Stimulated activated naive CD8-positive, alpha-beta T cell treated with anti-CD3 and anti-CD28 coated beads, Interleukin-15, amount 100 ng/mL, for 72 hours (primary cell): ENCODE results near the gene TTBK1.

Experiments
- ATAC-seq: fragments of 150-1000 bp; cut with Tn5 transposase; 2 replicates; pipeline ENCODE4 v1.10.0; 2021; ENCODE audit warnings: mild to moderate bottlenecking, moderate library complexity
- DNase-seq, 2 donors: peaks; one replicate each; pipeline ENCODE4 v3.0.0; 2021 to 2022
- H3K27ac Mint-ChIP-seq, 2 donors: one replicate each; pipeline ENCODE4 v1.8.0; 2022; ENCODE audit warnings: mild to moderate bottlenecking in 2 of 2, mixed read lengths in 2 of 2, moderate library complexity in 2 of 2
- H3K27me3 Mint-ChIP-seq: one replicate; pipeline ENCODE4 v1.8.0; 2022; ENCODE audit warnings: mixed read lengths
- H3K4me1 Mint-ChIP-seq: one replicate; pipeline ENCODE4 v1.8.0; 2022; ENCODE audit warnings: mild to moderate bottlenecking, mixed read lengths
- H3K4me3 Mint-ChIP-seq, 2 donors: one replicate each; pipeline ENCODE4 v1.8.0; 2022; ENCODE audit warnings: mild to moderate bottlenecking in 2 of 2, mixed read lengths in 2 of 2, moderate library complexity in 1 of 2
- H3K9me3 Mint-ChIP-seq, 2 donors: one replicate each; pipeline ENCODE4 v1.8.0; 2022; ENCODE audit warnings: mixed read lengths in 2 of 2

TTBK1 gene

GRCh38 chr6:43242908-43243663 is at the start of gene TTBK1:
TSS of gene TTBK1 (plus strand) at chr6:43243481. CDS start at chr6:43246661, 3,180 bp downstream.
- no peak within 1 kb of the TSS for H3K27ac Mint-ChIP-seq
- ATAC-seq (no peak), DNase-seq (peak in 1 of 2 donors; percentile 43)
- H3K9me3 Mint-ChIP-seq, result peaks cover 0 to 6% of the 10 kb centered on the region in 2 donors
- peaks cover 6% of the 10 kb centered on the region for H3K4me1 Mint-ChIP-seq
- H3K4me3 Mint-ChIP-seq, result no peak within 1 kb of the TSS
- H3K27me3 Mint-ChIP-seq, result peaks cover 17% of the 10 kb centered on the region

- Mint-ChIP-seq H3K27ac (no peak overlapping the region), H3K27me3 (no peaks in the 10 kb centered on the region)
- no peak for ATAC-seq
Measured at GRCh38 chr6:43193929-43194328, 49.4 kb upstream of the TTBK1 start.

GRCh38 chr6:43196337-43196736 is 46.9 kb upstream of the TTBK1 start:
- H3K9me3 Mint-ChIP-seq, result no peaks in the 10 kb centered on the region
- H3K27ac Mint-ChIP-seq, result peak overlapping the region in 1 of 2 donors; percentile 77
- no peak for ATAC-seq
- no peak overlapping the region for H3K4me3 Mint-ChIP-seq
- no peak for DNase-seq
- H3K4me1 Mint-ChIP-seq, result no peaks in the 10 kb centered on the region
- no peaks in the 10 kb centered on the region for H3K27me3 Mint-ChIP-seq

More at GRCh38 chr6:43193929-43194328, 49.4 kb upstream of the TTBK1 start:
- Mint-ChIP-seq H3K4me3 (no peak overlapping the region), H3K9me3 (no peaks in the 10 kb centered on the region), H3K4me1 (peaks cover 5% of the 10 kb centered on the region)
- no peak for DNase-seq

GRCh38 chr6:43199912-43200311 is 43.4 kb upstream of the TTBK1 start:
- no peak overlapping the region for H3K4me3 Mint-ChIP-seq
- no peak overlapping the region for H3K27ac Mint-ChIP-seq
- DNase-seq, result no peak
- ATAC-seq, result no peak
- H3K4me1 Mint-ChIP-seq, result no peaks in the 10 kb centered on the region
- no peaks in the 10 kb centered on the region for H3K9me3 Mint-ChIP-seq
- no peaks in the 10 kb centered on the region for H3K27me3 Mint-ChIP-seq

GRCh38 chr6:43200541-43200940 is 42.7 kb upstream of the TTBK1 start:
- Mint-ChIP-seq H3K9me3 (no peaks in the 10 kb centered on the region), H3K4me3 (no peak overlapping the region), H3K27ac (no peak overlapping the region), H3K27me3 (no peaks in the 10 kb centered on the region), H3K4me1 (no peaks in the 10 kb centered on the region)
- no peak for DNase-seq
- no peak for ATAC-seq

- Mint-ChIP-seq H3K27me3 (no peaks in the 10 kb centered on the region), H3K4me3 (no peak overlapping the region), H3K27ac (no peak overlapping the region), H3K4me1 (no peaks in the 10 kb centered on the region), H3K9me3 (no peaks in the 10 kb centered on the region)
- DNase-seq, result no peak
- no peak for ATAC-seq
Measured at GRCh38 chr6:43202451-43202850, 40.8 kb upstream of the TTBK1 start.

- Mint-ChIP-seq H3K27ac (peak overlapping the region; percentile 28 to 81), H3K9me3 (no peaks in the 10 kb centered on the region), H3K4me1 (no peaks in the 10 kb centered on the region)
Measured at GRCh38 chr6:43203029-43203717, 40.1 kb upstream of the TTBK1 start.

GRCh38 chr6:43203718-43204095 is 39.6 kb upstream of the TTBK1 start:
- no peak for ATAC-seq
- DNase-seq, result no peak
- no peaks in the 10 kb centered on the region for H3K9me3 Mint-ChIP-seq
- H3K4me3 Mint-ChIP-seq, result no peak overlapping the region
- no peaks in the 10 kb centered on the region for H3K4me1 Mint-ChIP-seq
- no peaks in the 10 kb centered on the region for H3K27me3 Mint-ChIP-seq
- no peak overlapping the region for H3K27ac Mint-ChIP-seq

More at GRCh38 chr6:43203029-43203717, 40.1 kb upstream of the TTBK1 start:
- no peak overlapping the region for H3K4me3 Mint-ChIP-seq
- DNase-seq, result no peak
- ATAC-seq, result no peak
- no peaks in the 10 kb centered on the region for H3K27me3 Mint-ChIP-seq

- H3K9me3 Mint-ChIP-seq, result no peaks in the 10 kb centered on the region
- H3K27ac Mint-ChIP-seq, result peak overlapping the region in 1 of 2 donors; percentile 10
- H3K4me3 Mint-ChIP-seq, result no peak overlapping the region
- H3K27me3 Mint-ChIP-seq, result no peaks in the 10 kb centered on the region
- H3K4me1 Mint-ChIP-seq, result no peaks in the 10 kb centered on the region
- no peak for DNase-seq
- no peak for ATAC-seq
Measured at GRCh38 chr6:43204271-43205105, 38.8 kb upstream of the TTBK1 start.

- no peak for DNase-seq
- no peak overlapping the region for H3K27ac Mint-ChIP-seq
- no peak for ATAC-seq
- no peaks in the 10 kb centered on the region for H3K4me1 Mint-ChIP-seq
- H3K27me3 Mint-ChIP-seq, result no peaks in the 10 kb centered on the region
- no peak overlapping the region for H3K4me3 Mint-ChIP-seq
- H3K9me3 Mint-ChIP-seq, result no peaks in the 10 kb centered on the region
Measured at GRCh38 chr6:43205849-43206248, 37.4 kb upstream of the TTBK1 start.

- ATAC-seq, result no peak
- no peak for DNase-seq
- no peaks in the 10 kb centered on the region for H3K27me3 Mint-ChIP-seq
- H3K27ac Mint-ChIP-seq, result no peak overlapping the region
- H3K4me1 Mint-ChIP-seq, result no peaks in the 10 kb centered on the region
- H3K4me3 Mint-ChIP-seq, result no peak overlapping the region
- H3K9me3 Mint-ChIP-seq, result no peaks in the 10 kb centered on the region
Measured at GRCh38 chr6:43207286-43207685, 36.0 kb upstream of the TTBK1 start.

- H3K4me3 Mint-ChIP-seq, result no peak overlapping the region
- ATAC-seq (no peak), DNase-seq (no peak)
- H3K27ac Mint-ChIP-seq, result peak overlapping the region in 1 of 2 donors; percentile 48
- no peaks in the 10 kb centered on the region for H3K27me3 Mint-ChIP-seq
- H3K9me3 Mint-ChIP-seq, result no peaks in the 10 kb centered on the region
- no peaks in the 10 kb centered on the region for H3K4me1 Mint-ChIP-seq
Measured at GRCh38 chr6:43211955-43212354, 31.3 kb upstream of the TTBK1 start.

- ATAC-seq (no peak), DNase-seq (no peak)
- Mint-ChIP-seq H3K27me3 (no peaks in the 10 kb centered on the region), H3K27ac (no peak overlapping the region), H3K4me1 (no peaks in the 10 kb centered on the region), H3K9me3 (no peaks in the 10 kb centered on the region), H3K4me3 (no peak overlapping the region)
Measured at GRCh38 chr6:43213431-43213830, 29.9 kb upstream of the TTBK1 start.

GRCh38 chr6:43215066-43215465 is 28.2 kb upstream of the TTBK1 start:
- no peak for DNase-seq
- H3K4me3 Mint-ChIP-seq, result no peak overlapping the region
- no peaks in the 10 kb centered on the region for H3K4me1 Mint-ChIP-seq
- no peaks in the 10 kb centered on the region for H3K9me3 Mint-ChIP-seq
- no peak for ATAC-seq
- no peaks in the 10 kb centered on the region for H3K27me3 Mint-ChIP-seq
- no peak overlapping the region for H3K27ac Mint-ChIP-seq

- H3K27ac Mint-ChIP-seq, result no peak overlapping the region
- no peak overlapping the region for H3K4me3 Mint-ChIP-seq
- ATAC-seq, result no peak
Measured at GRCh38 chr6:43216200-43216599, 27.1 kb upstream of the TTBK1 start.

GRCh38 chr6:43217351-43217750 is 25.9 kb upstream of the TTBK1 start:
- Mint-ChIP-seq H3K9me3 (no peaks in the 10 kb centered on the region), H3K27me3 (no peaks in the 10 kb centered on the region), H3K4me3 (no peak overlapping the region), H3K27ac (no peak overlapping the region), H3K4me1 (peaks cover 17% of the 10 kb centered on the region)
- ATAC-seq, result no peak
- DNase-seq, result no peak

More at GRCh38 chr6:43216200-43216599, 27.1 kb upstream of the TTBK1 start:
- Mint-ChIP-seq H3K4me1 (peaks cover 6% of the 10 kb centered on the region), H3K27me3 (no peaks in the 10 kb centered on the region), H3K9me3 (no peaks in the 10 kb centered on the region)
- DNase-seq, result no peak
